HG03442 (cell line): ENCODE measurements around the gene KLK6.
"Not testable (repeated sequence)": the region's sequence is repeated elsewhere in the genome, so short reads cannot be mapped to it uniquely, and the experiment has no call there.

ENCODE experiments used
- ATAC-seq: cut with Tn5 transposase; IDR thresholded peaks from one replicate; pipeline ENCODE4 v1.9.1; 2021; ENCODE audit warnings: mild to moderate bottlenecking, moderate library complexity; ENCODE audit not compliant: unreplicated experiment

The KLK6 gene

DNA sequence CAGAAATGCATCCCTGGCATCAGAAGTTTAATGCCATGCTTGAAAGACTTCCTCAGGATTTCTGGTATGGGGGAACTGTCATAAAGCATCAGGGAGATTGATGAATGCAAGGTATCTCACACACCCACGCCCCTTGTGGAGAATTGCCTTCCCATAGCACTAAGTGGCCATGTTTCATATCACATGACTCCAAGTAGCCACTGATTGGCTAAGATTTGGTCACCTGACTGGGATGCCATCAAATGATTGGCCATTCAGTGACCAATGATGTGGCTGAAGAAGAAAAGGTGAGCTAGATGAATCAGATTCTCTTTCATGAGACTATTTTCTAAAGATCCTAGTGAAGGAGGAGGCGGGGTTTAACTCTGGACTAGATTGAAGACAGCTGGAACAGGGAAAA lies 24.7 kb upstream of the KLK6 start:
- no peak for ATAC-seq

DNA sequence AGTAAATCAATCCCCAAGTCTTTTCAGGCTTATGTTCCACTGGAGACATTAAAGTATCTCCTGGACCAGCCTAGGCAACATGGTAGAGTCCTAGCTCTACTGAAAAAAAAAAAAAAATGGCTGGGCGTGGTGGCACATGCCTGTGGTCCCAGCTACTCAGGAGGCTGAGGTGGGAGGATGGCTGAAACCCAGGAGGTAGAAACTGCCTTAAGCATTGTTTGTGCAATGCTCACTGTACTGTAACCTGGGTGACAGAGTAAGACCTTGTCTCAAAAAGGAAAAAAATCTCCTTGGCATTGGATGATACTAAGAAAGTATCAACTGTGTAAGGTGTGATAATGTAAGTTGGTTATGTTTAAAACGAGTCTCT lies 23.3 kb upstream of the KLK6 start:
- no peak for ATAC-seq

DNA sequence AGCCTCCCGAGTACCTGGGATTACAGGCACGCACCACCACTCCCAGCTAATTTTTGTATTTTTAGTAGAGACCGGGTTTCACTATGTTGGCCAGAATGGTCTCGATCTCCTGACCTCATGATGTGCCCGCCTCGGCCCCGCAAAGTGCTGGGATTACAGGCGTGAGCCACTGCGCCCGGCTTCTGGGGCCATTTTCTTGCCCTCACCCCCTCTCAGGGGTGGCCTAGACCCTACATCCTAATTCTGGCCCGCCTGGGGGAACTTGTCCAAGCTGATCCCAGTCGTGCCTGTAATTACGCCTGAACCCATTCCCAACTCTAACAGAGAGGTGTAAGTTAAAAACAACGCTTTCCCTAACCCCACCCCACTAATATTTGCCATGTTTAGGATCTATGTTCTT lies 15.0 kb upstream of the KLK6 start:
- ATAC-seq: not testable (repeated sequence)

DNA sequence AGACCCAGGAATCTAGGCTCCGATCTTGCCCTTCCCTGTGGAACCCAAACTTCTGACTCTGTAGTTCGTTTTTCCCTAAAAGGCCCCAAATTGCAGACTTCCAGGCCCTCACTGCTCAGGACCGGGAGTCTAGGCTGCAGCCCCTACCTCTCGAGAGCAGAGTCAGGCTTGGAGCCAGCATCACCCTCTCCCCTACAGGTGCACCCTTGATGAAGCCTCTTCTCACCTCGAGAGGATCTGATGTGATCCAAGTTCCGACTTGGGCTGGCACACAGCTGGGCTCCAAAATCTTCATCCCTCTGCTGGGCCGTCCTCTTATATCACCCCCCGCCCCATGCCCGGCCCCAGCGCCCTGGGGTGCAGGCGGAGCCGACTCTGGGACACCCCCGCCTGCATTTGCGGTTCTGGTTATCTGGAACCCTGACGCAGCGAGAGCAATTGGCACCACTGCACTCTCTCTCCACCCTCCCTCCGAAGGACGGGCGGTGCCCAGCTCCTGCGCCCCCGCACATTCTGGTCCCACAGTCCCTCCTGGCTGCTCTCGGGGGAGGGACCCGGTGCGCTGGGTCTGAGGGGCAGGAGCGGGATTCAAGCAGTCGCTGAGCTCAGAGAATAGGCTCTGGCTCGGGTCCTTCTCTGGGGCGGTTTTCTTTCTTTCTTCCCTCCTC lies 14.4 kb upstream of the KLK6 start, which contains the start of gene KLK7:
KLK7 (minus strand) TSS at position 293 of the 668 bp plus-strand sequence. CDS start 1,518 bp downstream, outside the sequence.
- no peak for ATAC-seq

DNA sequence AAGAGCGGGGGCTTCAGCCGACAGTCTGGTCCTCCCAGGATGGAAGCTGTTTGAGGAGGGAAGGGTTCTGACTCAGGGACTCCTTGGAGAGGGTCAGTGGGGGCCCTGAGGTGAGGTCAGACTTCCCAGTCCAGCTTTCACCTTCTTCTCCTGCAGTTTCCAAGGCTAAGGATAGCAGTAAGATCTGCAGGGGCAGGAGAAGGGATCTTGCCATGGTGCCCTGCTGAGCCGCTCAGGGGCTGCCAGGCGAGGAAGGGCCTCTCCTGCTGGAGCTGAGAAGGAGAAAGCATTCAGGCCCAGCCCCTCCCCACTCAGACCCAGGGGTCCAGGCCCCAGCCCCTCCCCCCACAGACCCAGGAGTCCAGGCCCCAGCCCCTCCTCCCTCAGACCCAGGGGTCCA lies 12.8 kb upstream of the KLK6 start:
- ATAC-seq: no peak

DNA sequence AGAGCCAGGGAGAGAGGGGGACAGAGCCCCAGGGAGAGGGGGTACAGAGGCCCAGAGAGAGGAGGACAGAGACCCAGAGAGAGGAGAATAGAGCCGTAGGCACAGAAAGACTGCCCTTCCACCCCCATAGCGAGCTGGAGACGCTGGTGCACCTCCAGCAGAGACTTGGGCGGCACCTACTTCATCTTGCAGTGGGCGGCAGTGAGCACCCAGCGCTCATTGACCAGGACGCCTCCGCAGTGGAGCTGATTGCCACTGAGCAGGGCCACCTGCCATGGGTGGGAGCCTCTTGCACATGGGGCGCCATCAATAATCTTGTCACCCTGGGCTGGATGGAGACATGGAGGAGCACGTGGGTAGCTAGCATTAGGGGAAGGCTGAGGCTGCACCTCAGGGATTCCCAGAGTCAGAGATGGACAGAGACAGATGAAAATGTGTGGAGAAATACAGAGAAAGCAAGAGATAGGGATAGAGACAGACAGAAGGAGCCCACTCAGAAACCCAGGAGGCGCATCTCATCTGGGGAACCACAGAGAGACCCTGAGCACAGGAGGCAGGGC lies 12.3 kb upstream of the KLK6 start:
- no peak for ATAC-seq

DNA sequence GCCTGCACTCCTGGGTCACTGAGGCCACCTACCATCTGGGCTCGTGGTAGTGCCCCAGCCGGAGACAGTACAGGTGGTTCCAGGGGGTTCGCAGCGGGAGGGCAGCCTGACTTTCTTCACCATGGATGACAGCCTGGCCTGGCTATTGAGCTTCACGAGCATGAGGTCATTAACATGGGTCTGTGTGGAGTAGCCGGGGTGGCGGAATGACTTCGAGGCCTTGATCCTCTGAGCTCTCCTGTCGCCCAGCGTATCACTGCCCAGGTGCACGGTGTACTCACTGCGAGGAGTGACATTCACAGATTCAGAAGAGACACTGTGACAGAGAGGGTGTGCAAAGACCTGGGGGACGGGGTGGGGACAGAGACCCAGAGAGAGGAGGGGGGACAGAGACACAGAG lies 10.8 kb upstream of the KLK6 start:
- no peak for ATAC-seq

DNA sequence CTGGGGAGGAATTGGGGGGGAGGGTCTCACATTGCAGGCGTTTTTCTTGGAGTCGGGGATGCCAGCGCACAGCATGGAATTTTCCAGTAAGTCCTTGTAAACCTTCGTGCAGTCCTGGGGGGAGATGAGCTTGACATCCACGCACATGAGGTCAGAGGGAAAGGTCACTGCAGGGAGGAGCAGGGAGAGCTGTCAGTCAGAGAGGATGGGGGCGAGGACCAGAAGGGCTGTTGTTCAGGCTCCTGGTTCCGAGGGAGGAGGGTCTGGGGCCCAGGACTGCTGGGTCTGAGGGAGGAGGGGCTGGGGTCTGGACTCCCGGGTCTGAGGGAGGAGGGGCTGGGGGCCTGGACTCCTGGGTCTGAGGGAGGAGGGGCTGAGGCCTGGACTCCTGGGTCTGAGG lies 10.4 kb upstream of the KLK6 start:
- no peak for ATAC-seq

DNA sequence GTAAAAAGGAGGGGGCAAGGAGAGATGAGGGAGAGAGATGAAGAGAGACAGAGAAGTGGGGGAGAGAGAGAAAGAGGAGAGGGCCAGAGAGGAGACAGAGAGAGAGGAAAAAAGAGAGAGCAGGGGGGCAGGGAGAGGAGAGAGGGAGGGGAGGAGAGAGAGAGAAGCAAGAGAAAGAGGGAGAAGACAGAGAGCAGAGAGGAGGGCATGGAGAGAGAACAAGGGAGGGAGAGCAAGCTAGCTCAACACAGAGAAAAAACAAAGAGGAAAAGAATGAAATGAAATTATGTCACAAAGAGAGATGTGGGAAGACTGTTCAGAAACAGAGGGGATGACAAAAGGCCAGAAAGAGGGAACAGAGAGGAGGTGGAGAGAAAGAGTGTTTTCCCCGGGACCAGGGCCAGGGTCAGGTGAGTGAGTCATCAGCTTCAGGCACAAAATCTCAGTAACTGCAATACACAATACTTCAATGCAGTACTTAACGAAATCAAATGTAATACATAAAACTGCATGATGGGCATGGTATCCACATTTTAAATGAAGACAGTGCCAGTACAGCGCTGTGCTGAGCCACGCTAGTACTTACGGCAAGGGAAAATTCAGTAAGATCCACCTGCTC lies 9.5 kb upstream of the KLK6 start:
- no peak for ATAC-seq

DNA sequence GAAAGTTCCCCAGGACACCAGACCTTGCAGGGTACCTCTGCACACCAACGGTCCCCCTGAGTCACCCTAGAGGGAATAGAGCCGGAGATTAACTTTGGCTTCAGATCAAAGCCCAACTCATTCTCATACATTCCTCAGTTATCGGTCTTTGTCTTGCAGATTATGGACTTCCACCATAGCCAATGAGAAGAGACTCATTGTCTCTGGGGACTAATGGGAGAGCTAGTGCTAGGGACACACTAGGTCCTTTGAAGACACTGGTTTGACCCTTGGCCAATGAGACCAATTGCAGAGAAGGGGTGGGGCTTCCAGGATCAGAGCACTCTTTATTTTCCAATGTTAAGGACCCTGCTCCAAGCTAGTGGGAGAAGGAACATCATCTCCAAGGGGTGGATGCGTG lies 8.2 kb upstream of the KLK6 start:
- ATAC-seq: no peak

DNA sequence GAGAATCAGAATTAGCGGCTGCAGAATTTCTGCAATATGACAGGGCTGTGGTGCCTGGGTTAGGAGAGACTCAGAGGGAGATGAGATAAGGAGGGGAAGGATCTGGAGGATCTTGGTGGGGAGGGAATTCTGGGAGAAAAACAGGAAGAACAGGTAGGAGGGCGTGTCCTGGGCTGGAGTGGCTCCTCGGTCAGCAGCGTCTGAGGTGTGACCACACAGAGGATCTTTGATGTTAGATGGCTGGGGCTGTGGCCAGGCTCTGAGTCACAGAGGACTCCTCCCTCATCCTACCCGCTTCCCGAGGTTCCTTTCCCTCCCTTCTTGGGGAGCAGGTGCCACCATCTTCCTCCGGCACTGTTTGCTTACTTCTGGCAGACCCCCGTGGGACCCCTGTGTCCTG lies 6.4 kb upstream of the KLK6 start:
- no peak for ATAC-seq

DNA sequence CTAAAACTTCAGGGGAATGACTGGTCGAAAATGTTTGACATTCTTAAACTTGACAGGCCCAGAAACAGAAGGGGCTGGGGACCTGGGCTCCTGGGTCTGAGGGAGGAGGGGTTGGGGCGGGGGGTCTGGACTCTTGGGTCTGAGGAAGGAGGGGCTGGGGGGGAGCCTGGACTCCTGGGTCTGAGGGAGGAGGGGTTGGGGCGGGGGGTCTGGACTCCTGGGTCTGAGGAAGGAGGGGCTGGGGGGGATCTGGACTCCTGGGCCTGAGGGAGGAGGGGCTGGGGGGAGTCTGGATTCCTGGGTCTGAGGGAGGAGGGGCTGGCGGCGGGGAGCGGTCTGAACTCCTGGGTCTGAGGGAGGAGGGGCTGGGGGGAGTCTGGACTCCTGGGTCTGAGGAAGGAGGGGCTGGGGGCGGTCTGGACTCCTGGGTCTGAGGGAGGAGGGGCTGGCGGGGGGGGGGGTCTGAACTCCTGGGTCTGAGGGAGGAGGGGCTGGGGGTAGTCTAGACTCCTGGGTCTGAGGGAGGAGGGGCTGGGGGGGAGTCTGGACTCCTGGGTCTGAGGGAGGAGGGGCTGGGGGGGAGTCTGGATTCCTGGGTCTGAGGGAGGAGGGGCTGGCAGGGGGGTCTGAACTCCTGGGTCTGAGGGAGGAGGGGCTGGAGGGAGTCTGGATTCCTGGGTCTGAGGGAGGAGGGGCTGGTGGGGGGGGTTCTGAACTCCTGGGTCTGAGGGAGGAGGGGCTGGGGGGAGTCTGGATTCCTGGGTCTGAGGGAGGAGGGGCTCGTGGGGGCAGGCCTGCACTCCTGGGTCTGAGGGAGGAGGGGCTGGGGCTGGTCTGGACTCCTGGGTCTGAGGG lies 5.5 kb upstream of the KLK6 start:
- no peak for ATAC-seq

DNA sequence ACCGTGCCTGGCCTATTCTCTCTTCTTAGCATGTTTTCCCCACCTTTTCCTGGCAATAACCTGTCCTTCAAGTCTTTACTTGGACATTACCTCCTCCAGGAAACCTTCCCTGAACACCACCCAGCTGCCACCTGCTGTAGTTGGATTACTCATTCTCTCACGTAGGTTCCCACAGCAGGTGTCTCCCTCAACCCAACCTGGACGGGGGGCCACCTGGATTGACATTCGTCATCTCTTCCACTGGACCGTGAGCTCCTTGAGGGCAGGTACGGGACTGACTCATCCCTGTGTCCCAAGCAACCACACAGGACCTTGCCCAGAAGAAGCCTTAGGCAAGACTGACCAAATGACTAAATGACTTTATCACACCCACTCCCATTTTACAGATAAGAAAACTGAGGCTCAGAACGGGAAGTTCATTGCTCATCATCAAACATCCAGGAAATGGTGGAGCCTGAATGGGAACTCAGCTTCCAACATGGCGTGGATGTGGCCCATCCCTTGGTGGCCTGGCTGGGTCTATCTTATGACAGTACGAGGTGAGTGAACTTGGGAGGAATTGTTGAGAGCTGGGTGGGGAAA lies 3.5 kb upstream of the KLK6 start:
- ATAC-seq: no peak

DNA sequence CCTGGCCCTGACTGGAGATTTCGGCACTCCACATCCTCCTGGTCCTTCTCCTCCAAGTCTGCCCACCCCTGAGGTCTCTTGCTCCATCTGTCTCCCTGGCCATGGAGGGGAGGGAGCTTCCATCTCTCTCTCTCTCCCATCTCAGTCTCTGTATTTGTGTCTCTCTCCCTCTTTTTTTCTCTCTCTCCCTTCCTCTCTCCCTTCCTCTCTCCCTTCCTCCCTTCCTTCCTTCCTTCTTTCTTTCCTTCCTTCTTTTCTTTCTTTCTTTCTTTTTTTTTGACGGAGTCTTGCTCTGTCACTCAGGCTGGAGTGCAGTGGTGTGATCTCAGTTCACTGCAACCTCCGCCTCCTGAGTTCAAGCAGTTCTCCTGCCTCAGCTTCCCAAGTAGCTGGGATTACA lies 419 bp upstream of the KLK6 start:
- not testable (repeated sequence) for ATAC-seq

DNA sequence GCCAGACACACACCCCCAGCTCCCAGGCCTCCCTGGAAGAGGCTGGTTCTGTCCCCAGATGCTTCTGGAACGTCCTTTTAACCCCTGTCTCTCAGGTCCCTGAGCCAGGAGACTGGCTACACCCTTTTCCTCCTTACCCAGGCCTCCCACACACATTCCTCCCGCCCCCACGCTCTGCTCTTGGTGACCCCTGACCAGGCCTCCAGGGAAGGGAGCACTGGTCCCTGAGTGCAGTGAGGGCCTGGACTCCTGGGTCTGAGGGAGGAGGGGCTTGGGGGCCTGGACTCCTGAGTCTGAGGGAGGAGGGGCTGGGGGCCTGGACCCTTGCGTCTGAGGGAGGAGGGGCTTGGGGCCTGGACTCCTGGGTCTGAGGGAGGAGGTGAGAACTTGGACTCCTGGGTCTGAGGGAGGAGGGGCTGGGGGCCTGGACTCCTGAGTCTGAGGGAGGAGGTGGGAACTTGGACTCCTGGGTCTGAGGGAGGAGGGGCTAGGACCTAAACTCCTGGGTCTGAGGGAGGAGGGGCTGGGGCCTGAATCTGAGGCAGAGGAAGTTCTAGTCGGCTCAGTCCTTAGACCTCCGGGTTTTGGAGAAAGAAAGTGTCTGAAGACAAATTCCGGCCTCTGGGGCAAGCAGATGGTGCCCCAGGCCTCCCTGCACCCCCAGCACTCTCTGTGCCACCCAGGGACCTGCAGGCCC lies 527 bp downstream of the KLK6 start:
- no peak for ATAC-seq

DNA sequence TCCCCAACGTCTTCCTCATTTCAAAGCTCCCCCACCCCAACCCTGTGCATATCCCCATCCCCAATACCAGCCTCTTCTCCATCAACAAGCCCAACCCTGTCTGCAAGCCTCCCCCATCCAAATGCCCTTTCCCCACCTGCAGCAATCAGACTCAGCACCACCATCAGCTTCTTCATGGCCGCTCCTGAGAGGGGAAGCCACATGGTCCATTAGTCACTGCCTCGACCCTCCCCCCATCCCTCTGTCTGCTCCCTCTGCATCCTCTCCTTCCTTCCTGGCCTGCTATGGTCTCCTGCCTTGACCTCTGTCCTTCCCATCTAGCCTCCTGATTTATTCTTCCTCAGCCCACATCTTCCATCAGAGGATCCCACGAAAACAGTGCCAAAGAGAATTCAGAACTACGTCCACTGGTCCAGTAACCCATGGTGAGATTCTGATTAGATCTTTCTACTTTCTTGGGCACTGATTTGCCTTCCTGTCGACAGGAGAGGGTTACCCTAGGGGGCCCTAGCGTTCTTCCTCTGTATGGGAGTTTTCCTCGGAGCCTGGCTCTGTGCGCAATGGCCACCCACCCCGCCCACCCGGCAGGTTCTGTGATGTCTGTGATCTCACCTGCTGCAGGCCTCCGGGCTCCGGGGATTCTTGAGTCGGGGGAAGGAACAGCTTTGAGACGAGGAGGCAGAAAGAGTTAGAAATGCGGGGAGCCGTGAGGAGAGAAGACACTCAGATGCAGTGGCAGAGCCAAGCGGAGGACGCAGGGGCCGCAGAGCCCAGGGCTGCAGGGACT lies 1.3 kb downstream of the KLK6 start:
- ATAC-seq: no peak

DNA sequence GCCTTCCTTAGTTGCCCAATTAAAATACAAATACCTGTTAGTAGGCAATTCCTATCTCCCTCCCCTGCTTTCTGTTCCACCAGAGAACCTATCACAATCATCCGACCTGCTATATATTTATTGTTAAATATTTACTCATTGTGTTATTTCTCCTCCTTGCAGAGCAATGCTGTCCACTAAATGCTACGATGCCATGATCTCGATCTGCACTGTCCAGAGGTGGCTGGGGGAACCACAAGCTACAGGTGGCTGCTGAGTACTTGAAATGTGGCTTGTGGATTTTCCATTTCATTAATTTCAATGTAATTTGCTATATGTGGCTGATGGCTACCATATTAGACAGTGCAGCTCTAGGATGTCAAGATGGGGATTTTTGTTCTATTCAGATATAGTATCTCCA lies 5.1 kb downstream of the KLK6 start:
- ATAC-seq: no peak

DNA sequence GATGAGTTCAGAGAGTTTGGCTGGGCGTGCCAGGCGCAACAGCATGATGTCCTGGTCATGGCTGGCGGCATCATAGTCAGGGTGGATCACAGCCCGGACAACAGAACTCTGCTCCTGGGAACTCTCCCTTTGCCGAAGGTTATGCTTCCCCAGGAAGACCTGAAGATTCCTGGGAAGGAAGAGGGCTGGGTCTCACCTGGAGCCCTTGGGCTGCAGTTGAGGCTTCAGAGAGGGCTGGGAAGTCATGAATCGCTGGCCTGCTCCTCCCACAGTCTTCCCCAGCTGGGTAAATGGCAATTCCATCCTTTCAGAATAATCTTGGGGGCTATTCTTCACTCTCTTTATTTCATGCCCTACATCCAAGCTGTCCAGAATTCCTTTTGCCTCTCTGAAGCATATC lies 6.0 kb downstream of the KLK6 start:
- ATAC-seq: no peak

DNA sequence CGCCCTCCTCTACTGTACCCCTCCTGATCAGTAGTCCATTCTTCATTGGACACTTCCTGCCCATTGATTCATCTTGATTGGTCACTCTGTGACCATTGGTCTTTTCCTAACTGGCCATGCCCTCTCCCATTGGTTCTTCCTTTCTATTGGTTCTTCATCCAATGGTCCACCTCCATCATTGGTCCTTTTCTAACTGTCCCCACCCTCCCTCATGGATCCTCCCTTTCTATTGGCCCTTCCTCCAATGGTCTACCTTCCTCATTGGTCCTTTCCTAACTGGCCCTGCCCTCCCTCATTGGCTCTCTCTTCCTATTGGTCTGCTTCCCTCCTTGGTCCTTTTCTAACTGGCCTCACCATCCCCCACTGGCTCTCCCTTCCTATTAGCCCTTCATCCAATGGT lies 7.1 kb downstream of the KLK6 start:
- no peak for ATAC-seq
